AG09309 (cell line): ENCODE measurements around the gene PINLYP.

Experiments
- DNase-seq: peaks from one replicate; pipeline ENCODE4 v3.0.0-alpha.2; 2010; ENCODE audit warnings: low read depth
- H3K4me3 ChIP-seq: 2 replicates; pipeline ENCODE4 v1.5.1; 2011; ENCODE audit warnings: mild to moderate bottlenecking, low read depth, low read length, moderate library complexity; ENCODE audit not compliant: control insufficient read depth
- TF ChIP-seq, protein P1 (sequence below): IDR thresholded peaks from 2 replicates; pipeline ENCODE4 v1.5.1; 2011; ENCODE audit warnings: mild to moderate bottlenecking, low read depth, low read length, inconsistent platforms; ENCODE audit not compliant: insufficient read depth, control insufficient read depth; ENCODE audit errors: missing control alignments

Gene PINLYP

DNA sequence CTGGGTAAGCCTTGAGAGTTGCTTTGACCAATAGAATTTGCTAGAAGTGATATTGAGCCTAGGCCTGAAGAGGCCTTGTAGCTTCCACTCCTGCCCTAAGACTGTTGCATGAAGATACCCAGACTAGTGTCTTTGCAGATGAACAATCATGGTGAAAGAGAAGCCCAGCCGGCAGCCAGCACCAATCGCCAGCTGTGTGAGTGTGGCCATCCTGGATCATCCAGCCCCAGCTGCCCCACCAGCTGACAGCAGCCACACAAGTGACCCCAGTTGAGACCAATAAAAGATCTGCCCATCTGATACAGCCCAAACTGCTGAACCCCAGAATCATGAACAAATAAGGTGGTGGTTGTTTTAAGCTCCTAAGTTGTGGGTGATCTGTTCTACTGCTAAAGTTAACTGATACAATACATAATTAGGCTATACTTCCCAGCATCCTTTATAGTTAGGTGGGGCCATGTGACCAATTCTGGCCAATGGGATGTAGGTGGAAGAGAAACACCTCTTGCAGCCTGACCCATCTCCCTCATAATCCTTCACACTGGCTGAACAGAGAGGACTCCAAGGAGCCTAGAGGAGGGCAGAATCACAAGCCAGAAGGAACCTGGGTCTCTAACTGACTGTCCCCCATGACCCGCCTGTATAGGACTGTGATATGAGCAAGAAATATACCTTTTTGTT lies 53.2 kb downstream of the PINLYP start:
- TF ChIP-seq, protein P1, sequence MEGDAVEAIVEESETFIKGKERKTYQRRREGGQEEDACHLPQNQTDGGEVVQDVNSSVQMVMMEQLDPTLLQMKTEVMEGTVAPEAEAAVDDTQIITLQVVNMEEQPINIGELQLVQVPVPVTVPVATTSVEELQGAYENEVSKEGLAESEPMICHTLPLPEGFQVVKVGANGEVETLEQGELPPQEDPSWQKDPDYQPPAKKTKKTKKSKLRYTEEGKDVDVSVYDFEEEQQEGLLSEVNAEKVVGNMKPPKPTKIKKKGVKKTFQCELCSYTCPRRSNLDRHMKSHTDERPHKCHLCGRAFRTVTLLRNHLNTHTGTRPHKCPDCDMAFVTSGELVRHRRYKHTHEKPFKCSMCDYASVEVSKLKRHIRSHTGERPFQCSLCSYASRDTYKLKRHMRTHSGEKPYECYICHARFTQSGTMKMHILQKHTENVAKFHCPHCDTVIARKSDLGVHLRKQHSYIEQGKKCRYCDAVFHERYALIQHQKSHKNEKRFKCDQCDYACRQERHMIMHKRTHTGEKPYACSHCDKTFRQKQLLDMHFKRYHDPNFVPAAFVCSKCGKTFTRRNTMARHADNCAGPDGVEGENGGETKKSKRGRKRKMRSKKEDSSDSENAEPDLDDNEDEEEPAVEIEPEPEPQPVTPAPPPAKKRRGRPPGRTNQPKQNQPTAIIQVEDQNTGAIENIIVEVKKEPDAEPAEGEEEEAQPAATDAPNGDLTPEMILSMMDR: no peak
- DNase-seq: no peak
- no peak overlapping the region for H3K4me3 ChIP-seq

DNA sequence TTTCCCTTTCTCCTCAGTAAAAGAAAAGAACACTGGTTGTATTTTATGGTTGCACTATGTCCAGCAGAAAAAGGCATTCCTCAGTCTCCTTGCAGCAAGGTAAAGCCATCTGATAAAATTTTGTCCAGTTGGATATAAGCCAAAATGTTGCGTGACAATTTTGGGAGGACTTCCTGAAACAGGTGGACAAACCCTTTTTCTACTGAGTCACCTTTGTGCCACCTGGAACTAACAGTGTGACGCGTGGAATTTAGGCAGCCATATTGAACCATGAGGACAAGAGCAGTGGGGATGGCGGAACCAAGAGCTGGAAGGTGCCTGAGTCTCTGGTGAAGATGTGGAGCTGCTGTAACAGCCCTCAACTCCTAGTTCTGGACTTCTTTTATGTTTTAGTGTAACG lies 55.9 kb downstream of the PINLYP start:
- TF ChIP-seq, protein P1: no peak
- no peak overlapping the region for H3K4me3 ChIP-seq
- no peak for DNase-seq
